ENCODE results near the gene IGF2. TPM values are rescaled to one million over a fixed set of nuclear protein-coding genes. Genes with fewer than 3 reads are reported as not detected.

Gene IGF2
- total RNA-seq, 2 experiments from 2014 or later: 8.1 to 8.2 TPM

DNA sequence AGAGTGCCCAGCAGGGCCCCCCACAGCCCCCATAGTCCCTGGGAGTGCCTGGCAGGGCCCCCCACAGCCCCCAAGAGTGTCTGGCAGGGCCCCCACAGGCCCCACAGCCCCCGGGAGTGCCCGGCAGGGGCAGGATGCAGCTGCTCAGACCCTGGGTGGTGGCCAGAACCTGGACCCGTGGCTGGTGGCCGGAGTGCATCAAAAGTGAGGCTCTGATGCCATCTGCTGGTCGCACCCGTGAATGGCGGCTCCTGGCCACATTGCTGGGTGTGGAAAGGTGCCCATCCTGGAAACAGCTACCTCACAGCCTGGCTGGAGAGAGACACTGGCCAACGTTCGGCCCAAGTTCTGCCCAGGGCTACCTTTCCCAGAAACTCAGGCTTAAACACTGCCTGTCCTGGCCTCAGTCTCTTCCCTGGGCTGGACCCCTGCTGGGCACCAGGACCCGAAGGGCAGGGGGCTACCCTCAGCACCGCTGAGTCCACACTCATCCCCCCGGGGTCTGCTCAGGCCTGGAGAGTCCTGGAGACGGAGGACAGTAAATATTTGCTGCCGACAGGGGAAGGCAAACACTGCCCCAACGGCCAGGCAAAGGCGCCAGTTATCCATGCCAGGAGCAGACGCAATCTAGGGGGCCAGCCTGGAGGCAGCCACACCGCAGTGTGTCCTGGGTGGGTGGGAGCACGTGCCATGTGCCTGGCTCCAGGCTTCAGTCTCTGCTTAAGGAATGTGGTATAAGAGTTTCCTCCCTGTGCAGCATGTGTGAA, 17.4 kb upstream of the IGF2 start:
- H3K27ac Mint-ChIP-seq: no peak overlapping the region
- ChIA-PET POLR2A (interaction anchor here (1.0 kb wide), 1 partner anchor 120 kb away, joined by 3 read pairs; no protein-coding TSS in a partner anchor), CTCF (interaction anchor here (0.7 to 19.5 kb wide), 11 partner anchors 9 to 504 kb away, joined by 3 to 518 read pairs (median 5); no protein-coding TSS in a partner anchor)
- intact Hi-C loops (cut with micrococcal nuclease): loop anchor here (10.0 kb wide), 1 partner anchor 272 kb away; no protein-coding TSS in a partner anchor
- TF ChIP-seq, protein P1, sequence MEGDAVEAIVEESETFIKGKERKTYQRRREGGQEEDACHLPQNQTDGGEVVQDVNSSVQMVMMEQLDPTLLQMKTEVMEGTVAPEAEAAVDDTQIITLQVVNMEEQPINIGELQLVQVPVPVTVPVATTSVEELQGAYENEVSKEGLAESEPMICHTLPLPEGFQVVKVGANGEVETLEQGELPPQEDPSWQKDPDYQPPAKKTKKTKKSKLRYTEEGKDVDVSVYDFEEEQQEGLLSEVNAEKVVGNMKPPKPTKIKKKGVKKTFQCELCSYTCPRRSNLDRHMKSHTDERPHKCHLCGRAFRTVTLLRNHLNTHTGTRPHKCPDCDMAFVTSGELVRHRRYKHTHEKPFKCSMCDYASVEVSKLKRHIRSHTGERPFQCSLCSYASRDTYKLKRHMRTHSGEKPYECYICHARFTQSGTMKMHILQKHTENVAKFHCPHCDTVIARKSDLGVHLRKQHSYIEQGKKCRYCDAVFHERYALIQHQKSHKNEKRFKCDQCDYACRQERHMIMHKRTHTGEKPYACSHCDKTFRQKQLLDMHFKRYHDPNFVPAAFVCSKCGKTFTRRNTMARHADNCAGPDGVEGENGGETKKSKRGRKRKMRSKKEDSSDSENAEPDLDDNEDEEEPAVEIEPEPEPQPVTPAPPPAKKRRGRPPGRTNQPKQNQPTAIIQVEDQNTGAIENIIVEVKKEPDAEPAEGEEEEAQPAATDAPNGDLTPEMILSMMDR (IDR thresholded peaks at IDR 0.05): peak; percentile 88
- DNase-seq: peak; percentile 74
- peaks cover 2% of the 10 kb centered on the region for H3K4me1 Mint-ChIP-seq (ENCODE audit: low read depth)
- H3K4me3 Mint-ChIP-seq: no peak overlapping the region
- no peaks in the 10 kb centered on the region for H3K9me3 Mint-ChIP-seq
- H3K36me3 Mint-ChIP-seq (ENCODE audit: low read depth): no peaks in the 10 kb centered on the region
- H3K27me3 Mint-ChIP-seq: no peaks in the 10 kb centered on the region
- ATAC-seq: peak; percentile 50

DNA sequence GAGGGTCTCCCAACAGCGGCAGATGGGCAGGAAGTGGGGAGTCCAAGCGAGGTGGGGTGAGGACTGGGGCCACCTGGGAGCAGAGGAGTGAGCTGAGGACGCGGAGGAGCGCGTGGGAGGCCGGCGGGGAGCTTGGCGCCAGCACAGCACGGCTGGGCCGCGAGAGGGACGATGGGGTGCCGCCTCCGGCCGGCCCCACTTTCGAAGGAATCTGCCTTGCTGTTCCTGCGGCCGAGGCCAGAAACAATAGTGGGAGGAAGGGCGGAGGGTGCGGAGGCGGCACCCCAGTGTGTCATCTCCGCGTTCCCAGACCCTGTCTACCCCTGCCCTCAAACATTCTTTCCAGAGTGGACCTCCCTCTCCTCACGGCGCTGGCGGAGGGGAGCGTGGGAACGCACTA, 16.3 kb upstream of the IGF2 start:
- ATAC-seq: no peak
- Mint-ChIP-seq H3K27me3 (peaks cover 7% of the 10 kb centered on the region), H3K4me3 (no peak overlapping the region), H3K4me1 (ENCODE audit: low read depth) (peaks cover 4% of the 10 kb centered on the region), H3K27ac (no peak overlapping the region), H3K9me3 (no peaks in the 10 kb centered on the region), H3K36me3 (ENCODE audit: low read depth) (no peaks in the 10 kb centered on the region)
- CTCF ChIA-PET: interaction anchor here (1.2 to 19.5 kb wide), 8 partner anchors 14 to 503 kb away, joined by 3 to 518 read pairs (median 5); no protein-coding TSS in a partner anchor
- TF ChIP-seq, protein P1 (IDR thresholded peaks at IDR 0.05): no peak
- POLR2A ChIA-PET: interaction anchor here (1.0 kb wide), 1 partner anchor 119 kb away, joined by 3 read pairs; no protein-coding TSS in a partner anchor
- no peak for DNase-seq
- intact Hi-C loops (cut with micrococcal nuclease): loop anchor here (10.0 kb wide), 1 partner anchor 271 kb away; no protein-coding TSS in a partner anchor

DNA sequence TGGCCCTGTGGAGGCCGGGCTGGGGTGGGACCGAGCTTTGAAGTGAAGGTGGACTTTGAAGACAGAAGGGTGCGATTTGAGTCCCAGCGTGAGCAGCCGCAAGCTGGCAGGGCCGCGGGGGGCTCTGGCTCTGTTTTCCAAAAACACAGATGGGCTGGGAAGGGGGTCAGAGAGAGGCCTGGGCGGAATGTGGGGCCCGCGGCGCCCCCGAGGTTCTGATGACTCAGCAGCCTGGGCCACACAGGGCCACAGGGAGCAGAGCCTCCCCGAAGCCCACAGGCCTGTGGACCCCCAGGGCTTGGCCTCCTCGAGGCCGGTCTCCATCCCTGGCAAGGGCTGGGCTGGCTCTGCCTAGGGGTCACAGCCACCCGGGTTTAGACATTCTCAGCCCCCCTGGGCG, 15.7 kb upstream of the IGF2 start:
- intact Hi-C loops (cut with micrococcal nuclease): loop anchor here (5.0 to 10.0 kb wide), 2 partner anchors 270 to 313 kb away; no protein-coding TSS in a partner anchor
- DNase-seq (no peak), ATAC-seq (no peak)
- peaks cover 12% of the 10 kb centered on the region for H3K27me3 Mint-ChIP-seq
- TF ChIP-seq, protein P1 (IDR thresholded peaks at IDR 0.05): no peak
- H3K4me1 Mint-ChIP-seq (ENCODE audit: low read depth): peaks cover 8% of the 10 kb centered on the region
- H3K36me3 Mint-ChIP-seq (ENCODE audit: low read depth): no peaks in the 10 kb centered on the region
- CTCF ChIA-PET: interaction anchor here (1.2 to 19.5 kb wide), 4 partner anchors 13 to 502 kb away, joined by 3 to 518 read pairs (median 5); no protein-coding TSS in a partner anchor
- no peak overlapping the region for H3K27ac Mint-ChIP-seq
- H3K9me3 Mint-ChIP-seq: no peaks in the 10 kb centered on the region
- POLR2A ChIA-PET: no interaction called here
- H3K4me3 Mint-ChIP-seq: no peak overlapping the region

DNA sequence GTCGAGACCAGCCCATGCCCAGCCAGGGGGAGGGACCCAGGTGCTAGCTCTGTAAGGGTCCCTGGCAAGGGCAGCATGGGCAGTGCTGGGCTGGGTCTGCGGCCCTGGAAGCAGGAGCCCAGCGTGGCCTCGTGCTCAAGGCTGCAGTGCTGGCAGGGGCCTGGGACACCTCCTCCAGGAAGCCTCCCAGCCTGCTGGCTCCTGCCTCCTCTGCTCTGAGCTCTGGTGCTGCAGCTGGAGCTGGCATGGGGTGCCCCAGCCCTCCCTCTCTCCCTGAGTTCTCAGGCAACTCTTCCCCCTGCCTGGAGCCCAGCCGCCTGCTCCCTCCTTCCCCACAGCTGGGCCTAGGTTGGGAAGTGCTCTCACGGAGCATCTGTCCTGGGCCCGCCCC, 15.0 kb upstream of the IGF2 start:
- Mint-ChIP-seq H3K4me3 (no peak overlapping the region), H3K4me1 (ENCODE audit: low read depth) (peaks cover 10% of the 10 kb centered on the region), H3K36me3 (ENCODE audit: low read depth) (no peaks in the 10 kb centered on the region), H3K9me3 (no peaks in the 10 kb centered on the region), H3K27ac (no peak overlapping the region), H3K27me3 (peaks cover 15% of the 10 kb centered on the region)
- CTCF ChIA-PET: interaction anchor here (1.2 to 19.5 kb wide), 6 partner anchors 12 to 501 kb away, joined by 3 to 518 read pairs (median 5); partner anchors contain the start of gene IGF2
- ATAC-seq (no peak), DNase-seq (no peak)
- TF ChIP-seq, protein P1 (IDR thresholded peaks at IDR 0.05): no peak
- POLR2A ChIA-PET: interaction anchor here (1.1 kb wide), 1 partner anchor 118 kb away, joined by 3 read pairs; no protein-coding TSS in a partner anchor
- intact Hi-C loops (cut with micrococcal nuclease): loop anchor here (5.0 to 10.0 kb wide), 2 partner anchors 269 to 312 kb away; no protein-coding TSS in a partner anchor

Measured in activated CD8-positive, alpha-beta T cell treated with anti-CD3 and anti-CD28 coated beads for 36 hours (primary cell).